ENCODE results near the gene GPRC5B. TPM values are rescaled to one million over a fixed set of nuclear protein-coding genes. Genes with fewer than 3 reads are reported as not detected.

Gene GPRC5B
- total and polyA plus RNA-seq, 5 donors from 2014 or later = 0.14 to 0.42 (median 0.26) TPM; not detected in 1

GRCh38 chr16:19858340-19859018 is 26.2 kb downstream of the GPRC5B start:
- Histone ChIP-seq H3K27ac (ENCODE audit: insufficient read depth, low read length, poor library complexity, severe bottlenecking) (no peak overlapping the region), H3K4me1 (ENCODE audit: control insufficient read depth, insufficient read depth, low read length, poor library complexity, severe bottlenecking) (no peaks in the 10 kb centered on the region), H3K27me3 (ENCODE audit: control insufficient read depth, insufficient read depth, low read length) (no peaks in the 10 kb centered on the region), H3K36me3 (ENCODE audit: control insufficient read depth, insufficient read depth, low read length) (no peaks in the 10 kb centered on the region), H3K4me3 (ENCODE audit: low read depth, low read length) (no peak overlapping the region), H3K9me3 (ENCODE audit: control insufficient read depth in 2 of 2, low read length in 2 of 2) (no peaks in the 10 kb centered on the region)
- Mint-ChIP-seq H3K27ac (no peak overlapping the region), H3K4me3 (no peak overlapping the region), H3K36me3 (no peaks in the 10 kb centered on the region), H3K27me3 (no peaks in the 10 kb centered on the region), H3K4me1 (no peaks in the 10 kb centered on the region), H3K9me3 (no peaks in the 10 kb centered on the region)
- ATAC-seq (ENCODE audit: low read depth in 2 of 2) (no peak), DNase-seq (no peak)

- Mint-ChIP-seq H3K4me3 (no peak overlapping the region), H3K9me3 (no peaks in the 10 kb centered on the region), H3K4me1 (no peaks in the 10 kb centered on the region), H3K36me3 (no peaks in the 10 kb centered on the region), H3K27ac (no peak overlapping the region), H3K27me3 (no peaks in the 10 kb centered on the region)
- Histone ChIP-seq H3K4me1 (ENCODE audit: control insufficient read depth, insufficient read depth, low read length, poor library complexity, severe bottlenecking) (no peaks in the 10 kb centered on the region), H3K9me3 (ENCODE audit: control insufficient read depth in 2 of 2, low read length in 2 of 2) (no peaks in the 10 kb centered on the region), H3K27me3 (ENCODE audit: control insufficient read depth, insufficient read depth, low read length) (no peaks in the 10 kb centered on the region), H3K36me3 (ENCODE audit: control insufficient read depth, insufficient read depth, low read length) (no peaks in the 10 kb centered on the region), H3K27ac (ENCODE audit: insufficient read depth, low read length, poor library complexity, severe bottlenecking) (no peak overlapping the region), H3K4me3 (ENCODE audit: low read depth, low read length) (no peak overlapping the region)
- DNase-seq = no peak
- no peak for ATAC-seq (ENCODE audit: low read depth in 2 of 2)
These were observed 26.9 kb downstream of the GPRC5B start for GRCh38 chr16:19857593-19858339.

- DNase-seq = no peak
These were observed 28.5 kb downstream of the GPRC5B start for GRCh38 chr16:19856120-19856519.

DNA sequence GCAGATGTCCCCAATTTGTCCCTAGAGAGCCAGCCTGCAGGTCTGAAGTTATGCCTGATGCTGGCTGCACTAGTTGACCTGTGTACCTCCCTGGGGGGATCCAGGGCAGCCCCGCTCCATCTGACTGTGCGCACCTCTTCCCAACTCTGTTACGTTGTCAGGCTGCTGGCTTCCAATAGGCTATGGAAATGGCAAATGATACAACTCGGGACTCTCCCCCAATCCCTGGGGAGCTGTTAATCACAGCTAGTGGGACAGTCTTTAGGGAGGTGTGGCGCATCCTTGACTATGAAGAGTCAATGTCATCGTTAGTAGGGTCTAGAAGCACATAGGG is 30.1 kb downstream of the GPRC5B start:
- no peak overlapping the region for H3K4me3 ChIP-seq (ENCODE audit: low read depth, low read length)
- Mint-ChIP-seq H3K27me3 (no peaks in the 10 kb centered on the region), H3K9me3 (no peaks in the 10 kb centered on the region), H3K27ac (no peak overlapping the region), H3K4me3 (no peak overlapping the region), H3K4me1 (no peaks in the 10 kb centered on the region), H3K36me3 (no peaks in the 10 kb centered on the region)
- DNase-seq = no peak
- H3K36me3 ChIP-seq (ENCODE audit: control insufficient read depth, insufficient read depth, low read length) = no peaks in the 10 kb centered on the region
- no peaks in the 10 kb centered on the region for H3K9me3 ChIP-seq (ENCODE audit: control insufficient read depth in 2 of 2, low read length in 2 of 2)
- no peaks in the 10 kb centered on the region for H3K4me1 ChIP-seq (ENCODE audit: control insufficient read depth, insufficient read depth, low read length, poor library complexity, severe bottlenecking)
- peaks cover 2% of the 10 kb centered on the region for H3K27me3 ChIP-seq (ENCODE audit: control insufficient read depth, insufficient read depth, low read length)
- no peak for ATAC-seq (ENCODE audit: low read depth in 2 of 2)
- H3K27ac ChIP-seq (ENCODE audit: insufficient read depth, low read length, poor library complexity, severe bottlenecking) = no peak overlapping the region

More at GRCh38 chr16:19856120-19856519, 28.5 kb downstream of the GPRC5B start:
- Mint-ChIP-seq H3K4me3 (no peak overlapping the region), H3K9me3 (no peaks in the 10 kb centered on the region), H3K4me1 (no peaks in the 10 kb centered on the region), H3K27ac (peak overlapping the region in 1 of 3 donors; percentile 3), H3K36me3 (no peaks in the 10 kb centered on the region), H3K27me3 (no peaks in the 10 kb centered on the region)
- Histone ChIP-seq H3K27ac (ENCODE audit: insufficient read depth, low read length, poor library complexity, severe bottlenecking) (no peak overlapping the region), H3K4me3 (ENCODE audit: low read depth, low read length) (no peak overlapping the region), H3K36me3 (ENCODE audit: control insufficient read depth, insufficient read depth, low read length) (no peaks in the 10 kb centered on the region), H3K4me1 (ENCODE audit: control insufficient read depth, insufficient read depth, low read length, poor library complexity, severe bottlenecking) (no peaks in the 10 kb centered on the region), H3K9me3 (ENCODE audit: control insufficient read depth in 2 of 2, low read length in 2 of 2) (no peaks in the 10 kb centered on the region), H3K27me3 (ENCODE audit: control insufficient read depth, insufficient read depth, low read length) (no peaks in the 10 kb centered on the region)
- no peak for ATAC-seq (ENCODE audit: low read depth in 2 of 2)

DNA sequence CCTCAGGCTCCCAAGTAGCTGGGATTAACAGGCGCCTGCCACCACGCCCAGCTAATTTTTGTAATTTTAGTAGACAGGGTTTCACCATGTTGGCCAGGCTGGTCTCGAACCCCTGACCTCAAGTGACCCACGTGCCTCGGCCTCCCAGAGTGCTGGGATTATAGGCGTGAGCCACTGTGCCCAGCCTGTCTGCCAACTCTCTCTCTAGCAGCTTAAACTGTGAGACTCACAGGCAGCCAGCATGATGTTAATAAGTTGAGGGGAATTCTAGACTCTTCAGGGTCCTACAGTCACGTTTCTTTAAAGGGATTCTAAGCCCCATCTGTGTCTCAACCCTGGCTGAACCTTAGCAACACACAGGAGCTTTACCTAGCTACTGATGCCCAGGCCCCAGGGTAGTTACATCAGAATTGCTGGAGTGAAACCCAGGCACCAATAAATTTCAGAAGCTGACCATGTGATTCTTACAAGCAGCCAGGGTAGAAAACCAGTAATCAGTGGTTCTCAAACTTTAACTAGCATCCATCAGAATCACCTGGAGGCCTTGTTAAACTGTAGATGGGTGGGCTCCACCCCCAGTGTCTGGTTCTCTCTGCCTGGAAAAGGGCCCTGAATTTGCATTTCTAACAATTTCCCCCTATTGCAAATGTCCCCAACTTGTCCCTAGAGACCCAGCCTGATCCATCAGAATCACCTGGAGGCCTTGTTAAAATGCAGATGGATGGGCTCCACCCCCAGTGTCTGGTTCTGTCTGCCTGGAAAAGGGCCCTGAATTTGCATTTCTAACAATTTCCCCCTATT is 30.7 kb downstream of the GPRC5B start:
- H3K9me3 Mint-ChIP-seq = no peaks in the 10 kb centered on the region
- ATAC-seq (ENCODE audit: low read depth in 2 of 2) (no peak), DNase-seq (no peak)
- H3K4me3 ChIP-seq (ENCODE audit: low read depth, low read length) = no peak overlapping the region
- no peaks in the 10 kb centered on the region for H3K4me1 ChIP-seq (ENCODE audit: control insufficient read depth, insufficient read depth, low read length, poor library complexity, severe bottlenecking)
- H3K27me3 Mint-ChIP-seq = no peaks in the 10 kb centered on the region
- peaks cover 2% of the 10 kb centered on the region for H3K27me3 ChIP-seq (ENCODE audit: control insufficient read depth, insufficient read depth, low read length)
- H3K4me1 Mint-ChIP-seq = no peaks in the 10 kb centered on the region
- no peaks in the 10 kb centered on the region for H3K36me3 Mint-ChIP-seq
- no peak overlapping the region for H3K27ac ChIP-seq (ENCODE audit: insufficient read depth, low read length, poor library complexity, severe bottlenecking)
- H3K36me3 ChIP-seq (ENCODE audit: control insufficient read depth, insufficient read depth, low read length) = no peaks in the 10 kb centered on the region
- no peaks in the 10 kb centered on the region for H3K9me3 ChIP-seq (ENCODE audit: control insufficient read depth in 2 of 2, low read length in 2 of 2)
- no peak overlapping the region for H3K27ac Mint-ChIP-seq
- no peak overlapping the region for H3K4me3 Mint-ChIP-seq

GRCh38 chr16:19853132-19853741 is 31.4 kb downstream of the GPRC5B start:
- H3K9me3 Mint-ChIP-seq = no peaks in the 10 kb centered on the region
- H3K9me3 ChIP-seq (ENCODE audit: control insufficient read depth in 2 of 2, low read length in 2 of 2) = no peaks in the 10 kb centered on the region
- no peaks in the 10 kb centered on the region for H3K36me3 Mint-ChIP-seq
- H3K27ac Mint-ChIP-seq = no peak overlapping the region
- no peaks in the 10 kb centered on the region for H3K4me1 ChIP-seq (ENCODE audit: control insufficient read depth, insufficient read depth, low read length, poor library complexity, severe bottlenecking)
- H3K4me3 ChIP-seq (ENCODE audit: low read depth, low read length) = no peak overlapping the region
- DNase-seq (no peak), ATAC-seq (ENCODE audit: low read depth in 2 of 2) (no peak)
- no peaks in the 10 kb centered on the region for H3K4me1 Mint-ChIP-seq
- H3K27me3 ChIP-seq (ENCODE audit: control insufficient read depth, insufficient read depth, low read length) = peaks cover 2% of the 10 kb centered on the region
- no peaks in the 10 kb centered on the region for H3K36me3 ChIP-seq (ENCODE audit: control insufficient read depth, insufficient read depth, low read length)
- no peaks in the 10 kb centered on the region for H3K27me3 Mint-ChIP-seq
- H3K27ac ChIP-seq (ENCODE audit: insufficient read depth, low read length, poor library complexity, severe bottlenecking) = no peak overlapping the region
- H3K4me3 Mint-ChIP-seq = no peak overlapping the region

DNA sequence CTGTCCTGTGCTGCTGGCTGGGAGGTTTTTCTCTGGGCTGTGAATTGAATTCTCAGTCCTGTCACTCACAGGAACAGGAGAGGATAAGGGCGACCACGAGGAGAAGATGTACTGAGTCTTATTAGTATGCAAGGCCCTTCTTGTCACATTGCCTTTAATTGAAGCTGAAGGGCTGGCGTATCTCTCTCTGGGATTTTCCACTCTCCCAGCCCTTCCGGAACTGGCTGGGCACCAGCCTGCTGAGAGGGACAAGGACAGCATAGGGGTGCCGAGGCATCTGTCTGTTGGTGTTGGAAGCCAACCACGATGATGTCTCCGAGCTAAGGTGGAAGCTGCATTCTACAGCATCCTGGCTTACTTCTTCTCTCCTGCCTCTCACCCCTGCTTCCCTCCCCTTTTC is 33.2 kb downstream of the GPRC5B start:
- no peak overlapping the region for H3K4me3 Mint-ChIP-seq
- Histone ChIP-seq H3K9me3 (ENCODE audit: control insufficient read depth in 2 of 2, low read length in 2 of 2) (no peaks in the 10 kb centered on the region), H3K27ac (ENCODE audit: insufficient read depth, low read length, poor library complexity, severe bottlenecking) (no peak overlapping the region), H3K27me3 (ENCODE audit: control insufficient read depth, insufficient read depth, low read length) (peaks cover 2% of the 10 kb centered on the region), H3K4me3 (ENCODE audit: low read depth, low read length) (no peak overlapping the region), H3K4me1 (ENCODE audit: control insufficient read depth, insufficient read depth, low read length, poor library complexity, severe bottlenecking) (no peaks in the 10 kb centered on the region), H3K36me3 (ENCODE audit: control insufficient read depth, insufficient read depth, low read length) (no peaks in the 10 kb centered on the region)
- no peaks in the 10 kb centered on the region for H3K36me3 Mint-ChIP-seq
- no peaks in the 10 kb centered on the region for H3K9me3 Mint-ChIP-seq
- no peak overlapping the region for H3K27ac Mint-ChIP-seq
- DNase-seq (no peak), ATAC-seq (ENCODE audit: low read depth in 2 of 2) (no peak)
- H3K4me1 Mint-ChIP-seq = no peaks in the 10 kb centered on the region
- no peaks in the 10 kb centered on the region for H3K27me3 Mint-ChIP-seq
